HCT116 (cell line): ENCODE data around the gene SPRR2E. TPM values are rescaled to one million over a fixed set of nuclear protein-coding genes. Genes with fewer than 3 reads are reported as not detected.

Experiments used
- ATAC-seq: fragments of 200-7000 bp; cut with Tn5 transposase; 2 replicates; pipeline ENCODE4 v1.9.1; 2020; ENCODE audit warnings: mild to moderate bottlenecking, moderate library complexity
- BruUV-seq: library from RNA; stranded (reverse); fragments of 400-500 nt; replicated peaks from 2 replicates; lab custom pipeline; 2021; lab: Mats Ljungman, UMichigan
- CTCF ChIA-PET: fragments of 300-600 bp; sonication (Branson Sonifier 250); formaldehyde crosslinking; loops from one replicate; lab custom pipeline; 2021; ENCODE audit warnings: antibody characterized with exemption; lab: Charles Lee
- POLR2A ChIA-PET: fragments of 300-600, 350-600 bp; sonication (Branson Sonifier 250); formaldehyde crosslinking; loops from one replicate; lab custom pipeline; 2021; ENCODE audit warnings: antibody characterized with exemption; lab: Charles Lee
- RAD21 ChIA-PET, 2 experiments: fragments of 300-600 bp; sonication (Branson Sonifier 250); formaldehyde crosslinking; loops; one replicate each; lab custom pipeline; 2023; ENCODE audit warnings: low total read pairs in 2 of 2; ENCODE audit not compliant: uncharacterized antibody in 2 of 2, unreplicated experiment in 2 of 2, low non-redundant PET in 1 of 2; lab: Charles Lee
- DNase-seq: peaks from one replicate; pipeline ENCODE4 v3.0.0-alpha.2; 2010; ENCODE audit warnings: low read depth, low spot score
- H2AFZ ChIP-seq: fragments of 200-600 bp; shearing (Covaris generic), sonication (generic); 2 replicates; pipeline ENCODE4 v1.6.1; 2017; ENCODE audit warnings: low read depth, mixed run types, mixed read lengths, antibody characterized with exemption, low read length; ENCODE audit not compliant: poor library complexity, severe bottlenecking
- H3K27ac ChIP-seq: 2 replicates; pipeline ENCODE4 v1.5.1; 2012; ENCODE audit warnings: low read depth, low read length
- H3K27me3 ChIP-seq: fragments of 200-600 bp; sonication (generic); 2 replicates; pipeline ENCODE4 v1.6.1; 2016; ENCODE audit warnings: mixed run types, low read length, mixed read lengths; ENCODE audit not compliant: insufficient read depth
- H3K36me3 ChIP-seq, 2 experiments: fragments of 200-500 bp in 1 of 2; fragments of 200-600 bp in 1 of 2; sonication (Bioruptor generic) in 1 of 2; sonication (generic) in 1 of 2; 2 replicates each; pipeline versions ENCODE4 v1.5.1 to v1.6.1; 2014 to 2016; ENCODE audit warnings: low read length in 2 of 2, inconsistent platforms in 1 of 2, mixed read lengths in 1 of 2, mixed run types in 1 of 2; ENCODE audit not compliant: insufficient read depth in 2 of 2, control insufficient read depth in 1 of 2
- H3K4me1 ChIP-seq, 2 experiments: fragments of 200-600 bp in 1 of 2; sonication (generic) in 1 of 2; 2 replicates each; pipeline versions ENCODE4 v1.5.1 to v1.6.1; 2012 to 2017; ENCODE audit warnings: low read length in 2 of 2, inconsistent platforms in 1 of 2, mild to moderate bottlenecking in 1 of 2, mixed read lengths in 1 of 2, mixed run types in 1 of 2, moderate library complexity in 1 of 2; ENCODE audit not compliant: insufficient read depth in 2 of 2, control insufficient read depth in 1 of 2
- H3K4me2 ChIP-seq: fragments of 200-600 bp; sonication (generic); 2 replicates; pipeline ENCODE4 v1.6.1; 2017; ENCODE audit warnings: mixed run types, low read length, mixed read lengths
- H3K4me3 ChIP-seq, 2 experiments: fragments of 200-600 bp in 1 of 2; sonication (generic) in 1 of 2; replicated peaks in 1 of 2; 2 replicates each; pipeline ENCODE4 v1.5.1; 2011 to 2016; ENCODE audit warnings: low read length in 2 of 2, control low read depth in 1 of 2, low read depth in 1 of 2, mild to moderate bottlenecking in 1 of 2, mixed read lengths in 1 of 2, mixed run types in 1 of 2
- H3K79me2 ChIP-seq: fragments of 200-600 bp; sonication (generic); 2 replicates; pipeline ENCODE4 v1.6.1; 2017; ENCODE audit warnings: mild to moderate bottlenecking, mixed run types, low read length, moderate library complexity, mixed read lengths; ENCODE audit not compliant: insufficient read depth
- H3K9ac ChIP-seq: fragments of 200-600 bp; sonication (generic); 2 replicates; pipeline ENCODE4 v1.6.1; 2016; ENCODE audit warnings: low read length, mixed read lengths
- H3K9me2 ChIP-seq: fragments of 200-600 bp; sonication (generic), shearing (Covaris generic); 2 replicates; pipeline ENCODE4 v1.6.1; 2017; ENCODE audit warnings: mixed run types, mild to moderate bottlenecking, moderate library complexity; ENCODE audit not compliant: insufficient read depth
- H3K9me3 ChIP-seq, 2 experiments: fragments of 200-500 bp in 1 of 2; fragments of 200-600 bp in 1 of 2; sonication (Bioruptor generic) in 1 of 2; sonication (generic) in 1 of 2; 2 replicates each; pipeline ENCODE4 v1.6.1; 2014 to 2017; ENCODE audit warnings: low read length in 2 of 2, mixed read lengths in 2 of 2, inconsistent platforms in 1 of 2, low read depth in 1 of 2, mild to moderate bottlenecking in 1 of 2, mixed run types in 1 of 2, moderate library complexity in 1 of 2; ENCODE audit not compliant: control insufficient read depth in 1 of 2, insufficient read depth in 1 of 2
- H4K20me1 ChIP-seq: fragments of 200-600 bp; sonication (generic), shearing (Covaris generic); 2 replicates; pipeline ENCODE4 v1.6.1; 2017; ENCODE audit warnings: mixed run types, mild to moderate bottlenecking, moderate library complexity; ENCODE audit not compliant: insufficient read depth
- POLR2AphosphoS5 ChIP-seq: IDR thresholded peaks from 2 replicates; pipeline ENCODE4 v1.6.1; 2011; ENCODE audit warnings: mild to moderate bottlenecking, low read depth, low read length, moderate library complexity
- intact Hi-C: fragments of 100-400 bp; cut with micrococcal nuclease; formaldehyde crosslinking; loops from 2 replicates; pipeline ENCODE4 v1.10.0; 2022
- total RNA-seq: library from RNA; stranded (reverse); gene quantifications from one replicate; pipeline ENCODE4 v1.2.1, GENCODE V29; 2021; ENCODE audit not compliant: unreplicated experiment
- TF ChIP-seq, protein P1 (sequence below): IDR thresholded peaks from 2 replicates; pipeline ENCODE4 v1.6.1; 2011; ENCODE audit warnings: mild to moderate bottlenecking, low read length, moderate library complexity; ENCODE audit not compliant: insufficient replicate concordance; ENCODE audit errors: extremely low read depth
- TF ChIP-seq, protein P2 (sequence below), 3 experiments: fragments of 200-600 bp in 1 of 3; sonication (generic) in 1 of 3; IDR thresholded peaks in 2 of 3; conservative IDR thresholded peaks in 1 of 3; 2 replicates each; pipeline ENCODE4 v1.5.1; 2012 to 2017; ENCODE audit warnings: low read depth in 2 of 3, low read length in 2 of 3, antibody characterized with exemption in 1 of 3, borderline replicate concordance in 1 of 3, control low read depth in 1 of 3, mild to moderate bottlenecking in 1 of 3, mixed read lengths in 1 of 3, mixed run types in 1 of 3, moderate library complexity in 1 of 3; ENCODE audit not compliant: insufficient read depth in 1 of 3

Gene SPRR2E
- total RNA-seq, 1 experiment from 2014 or later = not detected

DNA sequence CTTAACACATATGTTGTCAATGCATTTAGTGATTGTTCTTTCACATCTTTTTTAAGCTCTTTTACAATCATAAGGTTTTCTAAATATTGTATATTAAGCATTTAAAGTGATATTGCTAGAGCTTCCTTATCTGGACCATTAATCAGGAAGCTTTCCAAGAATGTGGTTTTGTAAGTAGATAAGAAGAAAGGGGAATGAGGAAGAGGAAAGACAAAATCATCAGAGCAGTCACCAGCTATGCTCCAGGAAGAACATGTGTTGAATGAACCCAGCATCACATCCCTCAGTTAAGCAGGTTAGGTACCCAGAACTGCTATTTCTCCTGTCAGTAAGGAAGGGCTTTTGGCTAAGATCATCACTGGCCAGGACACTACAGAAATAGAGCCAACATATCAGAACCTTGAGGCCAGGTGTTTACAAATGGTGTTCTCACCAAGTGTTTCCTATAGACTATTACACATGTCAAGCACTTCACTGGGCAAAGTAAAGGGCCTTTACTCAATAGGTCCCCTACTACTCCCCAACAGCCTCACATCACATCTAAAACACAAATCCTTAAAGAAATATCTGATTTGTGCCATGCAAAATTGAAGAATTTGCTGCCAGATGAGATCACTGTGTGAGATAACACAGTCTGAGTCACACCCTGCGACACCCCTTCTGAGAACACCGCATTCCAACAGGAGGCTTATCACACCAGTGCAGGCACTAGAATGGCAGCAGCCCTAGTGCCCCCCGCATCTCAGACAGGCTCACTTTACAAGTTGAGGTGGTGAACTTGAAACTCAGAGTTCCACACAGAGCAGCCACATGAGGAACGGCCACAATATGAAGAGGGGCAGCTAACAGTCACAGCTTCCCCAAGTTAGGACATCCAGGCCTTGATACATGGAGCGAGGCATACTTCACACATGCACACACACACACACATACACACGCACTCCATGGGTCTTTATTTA, 35.2 kb downstream of the SPRR2E start (continued):
- TF ChIP-seq, protein P1, sequence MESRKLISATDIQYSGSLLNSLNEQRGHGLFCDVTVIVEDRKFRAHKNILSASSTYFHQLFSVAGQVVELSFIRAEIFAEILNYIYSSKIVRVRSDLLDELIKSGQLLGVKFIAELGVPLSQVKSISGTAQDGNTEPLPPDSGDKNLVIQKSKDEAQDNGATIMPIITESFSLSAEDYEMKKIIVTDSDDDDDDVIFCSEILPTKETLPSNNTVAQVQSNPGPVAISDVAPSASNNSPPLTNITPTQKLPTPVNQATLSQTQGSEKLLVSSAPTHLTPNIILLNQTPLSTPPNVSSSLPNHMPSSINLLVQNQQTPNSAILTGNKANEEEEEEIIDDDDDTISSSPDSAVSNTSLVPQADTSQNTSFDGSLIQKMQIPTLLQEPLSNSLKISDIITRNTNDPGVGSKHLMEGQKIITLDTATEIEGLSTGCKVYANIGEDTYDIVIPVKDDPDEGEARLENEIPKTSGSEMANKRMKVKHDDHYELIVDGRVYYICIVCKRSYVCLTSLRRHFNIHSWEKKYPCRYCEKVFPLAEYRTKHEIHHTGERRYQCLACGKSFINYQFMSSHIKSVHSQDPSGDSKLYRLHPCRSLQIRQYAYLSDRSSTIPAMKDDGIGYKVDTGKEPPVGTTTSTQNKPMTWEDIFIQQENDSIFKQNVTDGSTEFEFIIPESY = no peak

DNA sequence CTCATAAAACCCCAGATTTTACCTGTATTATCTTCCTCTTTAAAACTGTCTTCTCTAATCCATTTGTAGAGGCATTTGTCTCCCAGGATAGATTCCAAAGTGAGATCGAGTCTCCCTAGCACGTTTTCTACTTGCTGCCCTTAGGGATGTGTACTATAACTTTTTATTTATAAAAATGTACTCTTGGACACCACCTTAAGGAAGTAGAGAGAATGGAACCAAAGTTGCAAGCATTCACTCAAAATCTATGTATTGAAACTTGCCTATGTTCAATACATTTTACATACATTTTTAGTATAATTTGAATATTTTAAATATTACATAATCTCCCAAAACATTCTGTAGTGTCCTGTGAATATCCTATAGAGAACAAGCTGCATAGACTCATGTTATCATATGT, 36.2 kb downstream of the SPRR2E start:
- H3K4me2 ChIP-seq = no peak overlapping the region
- H3K36me3 ChIP-seq = no peaks in the 10 kb centered on the region
- H3K4me3 ChIP-seq = no peak overlapping the region
- ATAC-seq = no peak
- no peaks in the 10 kb centered on the region for H3K4me1 ChIP-seq
- no peaks in the 10 kb centered on the region for H4K20me1 ChIP-seq
- H3K27me3 ChIP-seq = peaks cover 33% of the 10 kb centered on the region
- no peak overlapping the region for H3K9ac ChIP-seq
- H3K9me2 ChIP-seq = no peaks in the 10 kb centered on the region
- TF ChIP-seq, protein P2, sequence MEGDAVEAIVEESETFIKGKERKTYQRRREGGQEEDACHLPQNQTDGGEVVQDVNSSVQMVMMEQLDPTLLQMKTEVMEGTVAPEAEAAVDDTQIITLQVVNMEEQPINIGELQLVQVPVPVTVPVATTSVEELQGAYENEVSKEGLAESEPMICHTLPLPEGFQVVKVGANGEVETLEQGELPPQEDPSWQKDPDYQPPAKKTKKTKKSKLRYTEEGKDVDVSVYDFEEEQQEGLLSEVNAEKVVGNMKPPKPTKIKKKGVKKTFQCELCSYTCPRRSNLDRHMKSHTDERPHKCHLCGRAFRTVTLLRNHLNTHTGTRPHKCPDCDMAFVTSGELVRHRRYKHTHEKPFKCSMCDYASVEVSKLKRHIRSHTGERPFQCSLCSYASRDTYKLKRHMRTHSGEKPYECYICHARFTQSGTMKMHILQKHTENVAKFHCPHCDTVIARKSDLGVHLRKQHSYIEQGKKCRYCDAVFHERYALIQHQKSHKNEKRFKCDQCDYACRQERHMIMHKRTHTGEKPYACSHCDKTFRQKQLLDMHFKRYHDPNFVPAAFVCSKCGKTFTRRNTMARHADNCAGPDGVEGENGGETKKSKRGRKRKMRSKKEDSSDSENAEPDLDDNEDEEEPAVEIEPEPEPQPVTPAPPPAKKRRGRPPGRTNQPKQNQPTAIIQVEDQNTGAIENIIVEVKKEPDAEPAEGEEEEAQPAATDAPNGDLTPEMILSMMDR (IDR thresholded peaks at IDR 0.05 in 2 of 3, conservative IDR thresholded peaks at IDR 0.05 in 1 of 3; ENCODE audit: borderline replicate concordance in 1 of 3, insufficient read depth in 1 of 3, low read depth in 2 of 3, low read length in 2 of 3) = peak in 1 of 3 experiments; percentile 18; a peak in 1 of 6 replicates
- TF ChIP-seq POLR2AphosphoS5 = no peak
- TF ChIP-seq, all 23 proteins: peak for 1
- no TSS peak for BruUV-seq
- CTCF ChIA-PET = interaction anchor here (1.5 kb wide), 1 partner anchor 9 kb away, joined by 4 read pairs; no protein-coding TSS in a partner anchor
- H3K79me2 ChIP-seq = no peaks in the 10 kb centered on the region
- H3K27ac ChIP-seq = no peak overlapping the region
- intact Hi-C loops = no loop called here
- DNase-seq = no peak
- POLR2A ChIA-PET = no interaction called here
- RAD21 ChIA-PET = no interaction called here
- no peak overlapping the region for H2AFZ ChIP-seq
- no peaks in the 10 kb centered on the region for H3K9me3 ChIP-seq
